Duodenal mucosa (tissue), 2 donors: ENCODE results near the gene TGFB2.

Experiments used
- H3K27ac ChIP-seq: one replicate; pipeline ENCODE4 v1.7.0; 2013; ENCODE audit warnings: low read depth, low read length
- H3K27me3 ChIP-seq, 2 donors: one replicate each; pipeline ENCODE4 v1.7.0; 2013; ENCODE audit warnings: low read length in 2 of 2, control low read depth in 1 of 2; ENCODE audit not compliant: insufficient read depth in 2 of 2, control insufficient read depth in 1 of 2
- H3K36me3 ChIP-seq, 2 donors: one replicate each; pipeline ENCODE4 v1.7.0; 2013; ENCODE audit warnings: low read length in 2 of 2, control low read depth in 1 of 2; ENCODE audit not compliant: insufficient read depth in 2 of 2, control insufficient read depth in 1 of 2
- H3K4me1 ChIP-seq, 2 donors: one replicate each; pipeline ENCODE4 v1.7.0; 2013; ENCODE audit warnings: low read length in 2 of 2, control low read depth in 1 of 2; ENCODE audit not compliant: insufficient read depth in 2 of 2, control insufficient read depth in 1 of 2
- H3K4me3 ChIP-seq, 2 donors: one replicate each; pipeline ENCODE4 v1.7.0; 2013; ENCODE audit warnings: low read length in 2 of 2, low read depth in 1 of 2
- H3K9ac ChIP-seq, 2 donors: one replicate each; pipeline ENCODE4 v1.7.0; 2013; ENCODE audit warnings: low read length in 2 of 2, low read depth in 1 of 2
- H3K9me3 ChIP-seq, 2 donors: one replicate each; pipeline ENCODE4 v1.7.0; 2013; ENCODE audit warnings: low read length in 2 of 2, control low read depth in 1 of 2; ENCODE audit not compliant: control insufficient read depth in 1 of 2

Gene TGFB2

DNA sequence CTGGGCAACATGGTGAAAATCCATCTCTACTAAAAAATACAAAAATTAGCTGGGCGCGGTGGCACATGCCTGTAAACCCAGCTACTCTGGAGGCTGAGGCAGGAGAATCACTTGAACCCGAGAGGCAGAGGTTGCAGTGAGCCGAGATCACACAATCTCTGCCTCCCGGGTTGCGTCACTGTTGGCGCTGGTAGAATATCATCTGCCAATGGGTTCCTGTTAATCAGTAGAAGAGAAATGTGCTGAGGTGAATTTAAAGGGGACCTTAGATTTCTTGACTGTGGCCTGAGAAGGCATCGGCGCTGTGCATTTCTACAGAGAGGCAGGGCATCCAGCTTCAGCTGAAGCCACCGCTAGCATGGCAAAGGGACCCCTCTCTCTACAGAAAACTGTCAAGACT lies 68.0 kb downstream of the TGFB2 start:
- Histone ChIP-seq H3K27me3 (no peaks in the 10 kb centered on the region), H3K36me3 (no peaks in the 10 kb centered on the region), H3K4me1 (no peaks in the 10 kb centered on the region), H3K9me3 (no peaks in the 10 kb centered on the region), H3K4me3 (no peak overlapping the region), H3K9ac (no peak overlapping the region), H3K27ac (no peak overlapping the region)

- Histone ChIP-seq H3K4me3 (no peak overlapping the region), H3K9me3 (no peaks in the 10 kb centered on the region), H3K36me3 (no peaks in the 10 kb centered on the region), H3K27me3 (no peaks in the 10 kb centered on the region), H3K27ac (no peak overlapping the region), H3K4me1 (no peaks in the 10 kb centered on the region), H3K9ac (no peak overlapping the region)
Observed at GRCh38 chr1:218414060-218414728, 69.1 kb downstream of the TGFB2 start.

GRCh38 chr1:218415726-218416125 lies 70.6 kb downstream of the TGFB2 start:
- Histone ChIP-seq H3K9ac (no peak overlapping the region), H3K36me3 (no peaks in the 10 kb centered on the region), H3K9me3 (no peaks in the 10 kb centered on the region), H3K4me1 (no peaks in the 10 kb centered on the region), H3K4me3 (no peak overlapping the region), H3K27me3 (no peaks in the 10 kb centered on the region), H3K27ac (no peak overlapping the region)

DNA sequence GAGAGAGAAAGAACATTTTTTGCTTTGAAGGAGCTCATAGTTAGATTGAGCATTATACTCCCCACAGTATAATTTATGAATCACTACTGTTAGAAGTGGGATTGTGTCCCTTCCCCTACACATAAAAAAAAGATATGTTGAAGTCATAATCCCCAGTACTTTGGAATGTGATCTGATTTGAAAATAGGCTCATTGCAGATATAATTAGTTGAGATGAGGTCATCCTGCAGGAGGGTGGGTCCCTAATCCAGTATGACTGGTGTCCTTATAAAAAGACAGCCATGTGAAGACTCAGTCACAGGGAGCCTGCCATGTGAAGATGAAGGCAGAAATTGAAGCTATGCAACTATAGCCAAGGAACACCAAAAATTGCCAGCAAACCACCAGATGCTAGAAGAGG lies 76.4 kb downstream of the TGFB2 start:
- no peak overlapping the region for H3K9ac ChIP-seq
- no peaks in the 10 kb centered on the region for H3K9me3 ChIP-seq
- no peak overlapping the region for H3K4me3 ChIP-seq
- H3K27ac ChIP-seq = no peak overlapping the region
- H3K4me1 ChIP-seq = no peaks in the 10 kb centered on the region
- H3K36me3 ChIP-seq = no peaks in the 10 kb centered on the region
- no peaks in the 10 kb centered on the region for H3K27me3 ChIP-seq

DNA sequence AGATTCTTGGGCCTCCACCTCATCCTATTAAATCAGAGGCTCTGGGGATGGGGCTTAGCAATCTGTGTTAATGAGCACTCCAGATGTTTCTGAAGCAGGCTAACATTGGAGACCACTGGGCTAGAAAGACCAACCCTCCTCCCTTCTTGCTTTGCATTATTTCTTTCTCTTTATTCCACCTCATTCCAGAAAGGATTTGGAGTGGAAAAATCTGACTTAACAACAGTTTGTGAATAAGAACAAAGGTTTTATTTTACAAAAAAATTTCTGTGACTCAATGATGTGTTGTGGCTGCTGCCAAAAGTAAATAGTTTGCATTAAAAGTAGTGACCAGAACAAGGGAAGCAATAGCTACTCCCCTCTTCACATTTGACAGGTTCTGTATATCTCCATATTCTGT lies 79.4 kb downstream of the TGFB2 start:
- H3K4me1 ChIP-seq = no peaks in the 10 kb centered on the region
- no peak overlapping the region for H3K4me3 ChIP-seq
- H3K27me3 ChIP-seq = no peaks in the 10 kb centered on the region
- no peak overlapping the region for H3K9ac ChIP-seq
- no peak overlapping the region for H3K27ac ChIP-seq
- no peaks in the 10 kb centered on the region for H3K9me3 ChIP-seq
- H3K36me3 ChIP-seq = no peaks in the 10 kb centered on the region

- H3K9me3 ChIP-seq = no peaks in the 10 kb centered on the region
- H3K4me1 ChIP-seq = no peaks in the 10 kb centered on the region
- no peaks in the 10 kb centered on the region for H3K36me3 ChIP-seq
- H3K9ac ChIP-seq = no peak overlapping the region
- no peak overlapping the region for H3K27ac ChIP-seq
- H3K4me3 ChIP-seq = no peak overlapping the region
- no peaks in the 10 kb centered on the region for H3K27me3 ChIP-seq
Observed at GRCh38 chr1:218425647-218426342, 80.7 kb downstream of the TGFB2 start.

DNA sequence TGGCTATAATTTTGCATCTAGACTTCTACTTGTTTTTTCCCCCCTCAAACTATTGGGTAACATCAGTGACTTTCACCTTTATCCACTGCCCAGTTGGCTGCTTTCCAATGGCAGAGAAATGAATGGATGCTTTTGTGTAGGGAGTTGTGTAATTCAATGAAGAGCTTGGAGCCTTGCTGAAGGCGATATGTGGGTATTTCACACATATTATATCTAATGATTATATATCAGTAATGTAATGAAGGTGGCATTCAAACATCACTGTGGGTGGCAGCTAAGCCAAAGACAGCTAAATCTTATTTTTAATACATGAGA lies 81.2 kb downstream of the TGFB2 start:
- H3K9ac ChIP-seq = no peak overlapping the region
- H3K9me3 ChIP-seq = no peaks in the 10 kb centered on the region
- H3K27ac ChIP-seq = no peak overlapping the region
- H3K4me3 ChIP-seq = no peak overlapping the region
- no peaks in the 10 kb centered on the region for H3K27me3 ChIP-seq
- H3K4me1 ChIP-seq = no peaks in the 10 kb centered on the region
- no peaks in the 10 kb centered on the region for H3K36me3 ChIP-seq

DNA sequence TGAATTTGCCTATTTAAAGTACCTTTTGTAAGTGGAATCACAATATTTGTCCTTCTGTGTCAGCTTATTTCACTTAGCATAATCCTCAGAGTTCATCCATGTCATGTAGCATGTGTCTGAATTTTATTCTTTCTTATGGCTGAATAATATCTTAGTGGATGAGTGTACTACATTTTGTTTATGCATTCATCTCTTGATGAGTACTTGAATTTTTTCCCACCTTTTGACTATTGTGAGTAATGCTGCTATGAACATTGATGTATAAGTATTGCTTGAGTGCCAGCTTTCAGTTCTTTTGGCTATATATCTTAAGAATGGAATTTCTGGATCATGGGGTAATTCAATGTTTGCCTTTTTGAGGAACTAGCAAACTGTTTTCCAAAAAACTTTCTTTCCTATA lies 84.2 kb downstream of the TGFB2 start:
- no peaks in the 10 kb centered on the region for H3K36me3 ChIP-seq
- H3K27me3 ChIP-seq = no peaks in the 10 kb centered on the region
- H3K9ac ChIP-seq = no peak overlapping the region
- no peak overlapping the region for H3K27ac ChIP-seq
- no peaks in the 10 kb centered on the region for H3K9me3 ChIP-seq
- H3K4me1 ChIP-seq = no peaks in the 10 kb centered on the region
- H3K4me3 ChIP-seq = no peak overlapping the region

GRCh38 chr1:218430346-218430745 lies 85.2 kb downstream of the TGFB2 start:
- H3K4me1 ChIP-seq = no peaks in the 10 kb centered on the region
- no peaks in the 10 kb centered on the region for H3K27me3 ChIP-seq
- no peaks in the 10 kb centered on the region for H3K36me3 ChIP-seq
- H3K9me3 ChIP-seq = no peaks in the 10 kb centered on the region
- no peak overlapping the region for H3K9ac ChIP-seq
- no peak overlapping the region for H3K4me3 ChIP-seq
- no peak overlapping the region for H3K27ac ChIP-seq

DNA sequence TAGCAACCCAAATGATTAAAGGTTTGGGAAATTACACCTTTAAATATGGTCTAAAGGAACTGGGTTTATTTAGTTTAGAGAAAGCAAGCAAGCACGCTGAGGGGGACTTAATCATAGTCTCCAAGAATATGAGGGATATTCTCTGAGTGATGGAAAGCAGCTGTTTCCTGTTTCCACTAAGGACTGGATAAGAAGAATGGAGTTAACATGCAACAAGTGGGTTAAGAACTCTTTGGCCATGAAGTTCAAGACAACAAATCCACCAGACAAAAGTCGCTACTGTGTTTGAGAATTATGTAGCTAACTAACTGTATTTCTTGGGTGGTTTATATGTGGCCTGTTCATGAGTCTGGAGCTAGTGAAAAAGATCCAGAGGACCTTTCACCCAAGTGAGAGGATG lies 85.7 kb downstream of the TGFB2 start:
- Histone ChIP-seq H3K27ac (no peak overlapping the region), H3K27me3 (no peaks in the 10 kb centered on the region)

More for the DNA sequence above, 85.7 kb downstream of the TGFB2 start:
- no peak overlapping the region for H3K9ac ChIP-seq
- H3K4me3 ChIP-seq = no peak overlapping the region
- H3K36me3 ChIP-seq = no peaks in the 10 kb centered on the region
- no peaks in the 10 kb centered on the region for H3K4me1 ChIP-seq
- H3K9me3 ChIP-seq = no peaks in the 10 kb centered on the region
